Neural progenitor cell (in vitro differentiated cells): ENCODE results near the gene ASRGL1. TPM values are rescaled to one million over a fixed set of nuclear protein-coding genes. Genes with fewer than 3 reads are reported as not detected.
"Not testable (repeated sequence)": the region's sequence is repeated elsewhere in the genome, so short reads cannot be mapped to it uniquely, and the experiment has no call there.

Experiments used
- DNase-seq: peaks from one replicate; pipeline ENCODE4 v3.0.0-alpha.2; 2016; ENCODE audit warnings: low spot score
- H2AFZ ChIP-seq: fragments of 200-600 bp; sonication (generic); replicated peaks from 2 replicates; pipeline ENCODE4 v1.6.1; 2016; ENCODE audit warnings: antibody characterized with exemption
- H3F3A ChIP-seq: fragments of 200-600 bp; sonication (generic); 2 replicates; pipeline ENCODE4 v1.6.1; 2016; ENCODE audit warnings: antibody characterized with exemption, low read depth
- H3K27ac ChIP-seq: fragments of 200-600 bp; sonication (generic); 2 replicates; pipeline ENCODE4 v1.5.1; 2016; ENCODE audit warnings: mild to moderate bottlenecking
- H3K27me3 ChIP-seq: fragments of 200-600 bp; sonication (generic); 2 replicates; pipeline ENCODE4 v1.6.1; 2016; ENCODE audit warnings: mild to moderate bottlenecking, moderate library complexity
- H3K36me3 ChIP-seq: fragments of 200-600 bp; sonication (generic); 2 replicates; pipeline ENCODE4 v1.5.1; 2016
- H3K4me1 ChIP-seq: fragments of 200-600 bp; sonication (generic); 2 replicates; pipeline ENCODE4 v1.6.1; 2016; ENCODE audit warnings: mixed run types
- H3K4me2 ChIP-seq: fragments of 200-600 bp; sonication (generic); 2 replicates; pipeline ENCODE4 v1.6.1; 2016
- H3K4me3 ChIP-seq: fragments of 200-600 bp; sonication (generic); 2 replicates; pipeline ENCODE4 v1.5.1; 2016
- H3K79me2 ChIP-seq: fragments of 200-600 bp; sonication (generic); 2 replicates; pipeline ENCODE4 v1.6.1; 2016; ENCODE audit warnings: low read depth
- H3K9ac ChIP-seq: fragments of 200-600 bp; sonication (generic); 2 replicates; pipeline ENCODE4 v1.6.1; 2016
- H3K9me3 ChIP-seq: fragments of 200-600 bp; sonication (generic); 2 replicates; pipeline ENCODE4 v1.5.1; 2016; ENCODE audit warnings: low read depth
- H4K20me1 ChIP-seq: fragments of 200-600 bp; sonication (generic); 2 replicates; pipeline ENCODE4 v1.6.1; 2016; ENCODE audit warnings: low read depth
- H3K27ac Mint-ChIP-seq: 3 replicates; pipeline ENCODE4 v1.8.0; 2021; ENCODE audit warnings: mixed read lengths
- H3K27me3 Mint-ChIP-seq: 2 replicates; pipeline ENCODE4 v1.8.0; 2022; ENCODE audit warnings: low read depth, mild to moderate bottlenecking, inconsistent platforms, moderate library complexity, mixed read lengths; ENCODE audit not compliant: insufficient read depth
- H3K36me3 Mint-ChIP-seq: 3 replicates; pipeline ENCODE4 v1.8.0; 2021; ENCODE audit warnings: mixed read lengths
- H3K4me1 Mint-ChIP-seq: 3 replicates; pipeline ENCODE4 v1.8.0; 2021; ENCODE audit warnings: mixed read lengths
- H3K4me3 Mint-ChIP-seq: 3 replicates; pipeline ENCODE4 v1.8.0; 2021; ENCODE audit warnings: mild to moderate bottlenecking, moderate library complexity, mixed read lengths
- H3K9me3 Mint-ChIP-seq: 3 replicates; pipeline ENCODE4 v1.8.0; 2020; ENCODE audit warnings: mixed read lengths
- CTCF ChIP-seq: fragments of 200-600 bp; sonication (generic); IDR thresholded peaks from 2 replicates; pipeline ENCODE4 v1.5.1; 2017; ENCODE audit warnings: antibody characterized with exemption, mild to moderate bottlenecking
- EZH2 ChIP-seq: fragments of 200-600 bp; sonication (generic); IDR thresholded peaks from 2 replicates; pipeline ENCODE4 v1.6.1; 2017; ENCODE audit warnings: antibody characterized with exemption, mild to moderate bottlenecking, moderate library complexity
- EZH2phosphoT487 ChIP-seq: fragments of 200-600 bp; sonication (generic); IDR thresholded peaks from 2 replicates; pipeline ENCODE4 v1.6.1; 2017; ENCODE audit warnings: antibody characterized with exemption
- total RNA-seq: library from RNA; depleted of rRNA; stranded (reverse); fragments of >200 nt; gene quantifications from 2 replicates; pipeline ENCODE4 v1.2.3, GENCODE V29; 2015; ENCODE audit warnings: low replicate concordance

Gene ASRGL1
- total RNA-seq, 1 donor from 2014 or later = 56.8 TPM

- TF ChIP-seq CTCF = peak; percentile 52
- not testable (repeated sequence) for H3K9me3 Mint-ChIP-seq, H3K4me2 ChIP-seq, H3K9me3 ChIP-seq, H3K79me2 ChIP-seq, H3F3A ChIP-seq, H3K27ac ChIP-seq, H3K27me3 ChIP-seq, H3K4me1 ChIP-seq, H3K4me3 Mint-ChIP-seq, H3K4me1 Mint-ChIP-seq, H3K4me3 ChIP-seq, H3K27ac Mint-ChIP-seq, H3K27me3 Mint-ChIP-seq, H4K20me1 ChIP-seq, H3K9ac ChIP-seq, H3K36me3 ChIP-seq, H2AFZ ChIP-seq, H3K36me3 Mint-ChIP-seq
- peak; percentile 80 for DNase-seq
These were observed 41.3 kb downstream of the ASRGL1 start for GRCh38 chr11:62378459-62379063.

- H3K4me3 Mint-ChIP-seq, H3K4me1 Mint-ChIP-seq, H3K4me1 ChIP-seq, H3K9ac ChIP-seq, H3K36me3 ChIP-seq, H3K9me3 Mint-ChIP-seq, H3K9me3 ChIP-seq, H3K4me3 ChIP-seq, H3K36me3 Mint-ChIP-seq, H3F3A ChIP-seq, H2AFZ ChIP-seq, H3K79me2 ChIP-seq, H3K4me2 ChIP-seq, H3K27me3 ChIP-seq, H3K27ac ChIP-seq, H3K27ac Mint-ChIP-seq, H4K20me1 ChIP-seq, DNase-seq, H3K27me3 Mint-ChIP-seq: not testable (repeated sequence)
These were observed 42.3 kb downstream of the ASRGL1 start for GRCh38 chr11:62379586-62379985.

- not testable (repeated sequence) for H3K4me1 Mint-ChIP-seq, H3K27ac ChIP-seq, H2AFZ ChIP-seq, H3K36me3 ChIP-seq, H3K9me3 ChIP-seq, H3K27me3 ChIP-seq, H3K9ac ChIP-seq, H3K79me2 ChIP-seq, H3K27ac Mint-ChIP-seq, H3K9me3 Mint-ChIP-seq, H3K4me2 ChIP-seq, H3F3A ChIP-seq, H3K4me3 Mint-ChIP-seq, H3K27me3 Mint-ChIP-seq, H4K20me1 ChIP-seq, H3K4me1 ChIP-seq, H3K4me3 ChIP-seq, H3K36me3 Mint-ChIP-seq
- peak; percentile 85 for TF ChIP-seq CTCF
- DNase-seq = peak; percentile 88
These were observed 43.6 kb downstream of the ASRGL1 start for GRCh38 chr11:62380821-62381245.

- no peak overlapping the region for H3K4me3 ChIP-seq
- TF ChIP-seq EZH2 (no peak), EZH2phosphoT487 (no peak)
- H3K4me1 ChIP-seq = no peaks in the 10 kb centered on the region
- H3K9me3 Mint-ChIP-seq = no peaks in the 10 kb centered on the region
- no peak overlapping the region for H3K4me3 Mint-ChIP-seq
- no peak overlapping the region for H3K27ac ChIP-seq
- no peaks in the 10 kb centered on the region for H3K79me2 ChIP-seq
- peaks cover 3% of the 10 kb centered on the region for H3K4me1 Mint-ChIP-seq
- no peaks in the 10 kb centered on the region for H3K36me3 ChIP-seq
- no peaks in the 10 kb centered on the region for H3K9me3 ChIP-seq
- no peaks in the 10 kb centered on the region for H3K27me3 Mint-ChIP-seq
- no peak overlapping the region for H3K27ac Mint-ChIP-seq
- H3F3A ChIP-seq = peaks cover 4% of the 10 kb centered on the region
- no peaks in the 10 kb centered on the region for H3K27me3 ChIP-seq
- H2AFZ ChIP-seq = no peak overlapping the region
- H4K20me1 ChIP-seq = peaks cover 10% of the 10 kb centered on the region
- H3K9ac ChIP-seq = no peak overlapping the region
- no peak for DNase-seq
- H3K36me3 Mint-ChIP-seq = no peaks in the 10 kb centered on the region
- H3K4me2 ChIP-seq = no peak overlapping the region
These were observed 46.6 kb downstream of the ASRGL1 start for GRCh38 chr11:62383822-62384221.

GRCh38 chr11:62386083-62386482, 48.8 kb downstream of the ASRGL1 start:
- not testable (repeated sequence) for H3K4me3 Mint-ChIP-seq, H3K79me2 ChIP-seq, H3K36me3 ChIP-seq, H3K9me3 Mint-ChIP-seq, H3K36me3 Mint-ChIP-seq, DNase-seq, H2AFZ ChIP-seq, H3K27me3 ChIP-seq, H3K4me1 Mint-ChIP-seq, H3K27me3 Mint-ChIP-seq, H3K4me1 ChIP-seq, H3K4me2 ChIP-seq, H3K27ac ChIP-seq, H3F3A ChIP-seq, H3K9me3 ChIP-seq, H4K20me1 ChIP-seq, H3K4me3 ChIP-seq, H3K27ac Mint-ChIP-seq, H3K9ac ChIP-seq
